Measurements from ENCODE around the gene RNU6-7. TPM values are rescaled to one million over a fixed set of nuclear protein-coding genes. Genes with fewer than 3 reads are reported as not detected.

The RNU6-7 gene
- total RNA-seq, 2 experiments from 2014 or later = not detected

DNA sequence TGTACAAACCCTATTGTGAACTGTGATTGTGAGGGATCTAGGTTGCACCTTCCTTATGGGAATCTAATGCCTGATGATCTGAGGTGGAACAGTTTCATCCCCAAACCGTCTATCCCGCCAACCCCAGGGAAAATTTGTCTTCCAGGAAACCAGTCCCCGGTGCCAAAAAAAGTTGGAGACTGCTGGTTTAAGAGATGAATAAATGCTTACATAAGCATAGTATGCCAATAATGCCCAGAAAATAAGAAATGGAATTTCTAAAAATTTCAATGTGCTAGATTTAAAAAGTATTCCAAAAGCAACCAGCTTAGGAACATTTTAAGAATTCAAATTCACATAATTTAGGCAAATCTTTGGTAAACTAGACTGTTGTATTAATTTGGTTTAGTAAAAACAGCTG, 6.6 kb downstream of the RNU6-7 start:
- intact Hi-C loops (cut with micrococcal nuclease) = loop anchor here (10.0 kb wide), 1 partner anchor 824 kb away; no protein-coding TSS in a partner anchor
- Mint-ChIP-seq H3K36me3 (ENCODE audit: low read depth) (no peaks in the 10 kb centered on the region), H3K4me1 (ENCODE audit: low read depth) (peaks cover 22% of the 10 kb centered on the region), H3K27ac (no peak overlapping the region), H3K27me3 (ENCODE audit: low read depth) (no peaks in the 10 kb centered on the region), H3K9me3 (no peaks in the 10 kb centered on the region), H3K4me3 (no peak overlapping the region)
- CTCF ChIA-PET = interaction anchor here (0.6 to 1.0 kb wide), 4 partner anchors 15 to 46 kb away, joined by 3 read pairs; no protein-coding TSS in a partner anchor
- DNase-seq = no peak

DNA sequence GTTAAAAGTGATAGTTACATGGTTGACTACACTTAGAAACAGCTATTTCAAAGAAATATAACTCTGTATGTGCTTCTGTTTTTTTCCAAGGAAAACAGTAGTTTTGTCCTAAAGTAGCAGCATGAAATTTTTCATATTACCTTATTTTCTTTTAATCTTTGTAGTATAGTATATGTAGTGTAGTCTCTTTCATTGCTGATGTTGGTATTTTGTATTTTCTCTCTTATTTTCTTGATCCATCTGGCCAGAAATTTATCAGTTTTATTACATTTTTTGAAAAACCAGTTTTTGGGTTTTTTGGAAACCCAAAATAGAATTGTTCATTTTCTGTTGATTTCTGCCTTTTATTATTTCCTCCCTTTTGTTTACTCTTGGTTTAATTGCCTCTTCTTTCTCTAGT, 7.6 kb downstream of the RNU6-7 start:
- Mint-ChIP-seq H3K4me1 (ENCODE audit: low read depth) (peaks cover 15% of the 10 kb centered on the region), H3K36me3 (ENCODE audit: low read depth) (no peaks in the 10 kb centered on the region), H3K27ac (no peak overlapping the region), H3K27me3 (ENCODE audit: low read depth) (no peaks in the 10 kb centered on the region), H3K9me3 (no peaks in the 10 kb centered on the region), H3K4me3 (no peak overlapping the region)
- CTCF ChIA-PET = interaction anchor here (1.0 to 1.4 kb wide), 3 partner anchors 16 to 44 kb away, joined by 3 to 6 read pairs (median 3); no protein-coding TSS in a partner anchor
- no peak for DNase-seq
- intact Hi-C loops (cut with micrococcal nuclease) = loop anchor here (10.0 kb wide), 1 partner anchor 825 kb away; no protein-coding TSS in a partner anchor

DNA sequence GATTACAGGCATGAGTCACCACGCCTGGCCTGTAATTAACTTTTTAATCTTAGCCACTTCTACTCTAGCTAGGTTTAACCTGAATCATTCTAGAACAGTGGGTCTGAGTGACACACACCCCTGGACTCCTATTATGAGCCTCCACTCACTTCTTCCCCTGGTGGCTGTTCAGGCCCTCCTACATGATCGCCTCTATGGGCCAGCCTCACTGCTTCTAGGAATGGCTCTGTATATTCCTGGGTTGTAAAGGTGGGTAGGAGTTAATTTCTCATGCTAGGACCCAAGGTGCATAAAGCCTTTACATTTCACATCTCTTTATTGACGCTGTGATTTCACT, 9.2 kb downstream of the RNU6-7 start:
- intact Hi-C loops (cut with micrococcal nuclease) = no loop called here
- no peaks in the 10 kb centered on the region for H3K9me3 Mint-ChIP-seq
- CTCF ChIA-PET = interaction anchor here (1.4 kb wide), 1 partner anchor 43 kb away, joined by 6 read pairs; no protein-coding TSS in a partner anchor
- no peaks in the 10 kb centered on the region for H3K27me3 Mint-ChIP-seq (ENCODE audit: low read depth)
- peaks cover 9% of the 10 kb centered on the region for H3K4me1 Mint-ChIP-seq (ENCODE audit: low read depth)
- H3K27ac Mint-ChIP-seq = no peak overlapping the region
- H3K4me3 Mint-ChIP-seq = no peak overlapping the region
- no peak for DNase-seq
- H3K36me3 Mint-ChIP-seq (ENCODE audit: low read depth) = no peaks in the 10 kb centered on the region

DNA sequence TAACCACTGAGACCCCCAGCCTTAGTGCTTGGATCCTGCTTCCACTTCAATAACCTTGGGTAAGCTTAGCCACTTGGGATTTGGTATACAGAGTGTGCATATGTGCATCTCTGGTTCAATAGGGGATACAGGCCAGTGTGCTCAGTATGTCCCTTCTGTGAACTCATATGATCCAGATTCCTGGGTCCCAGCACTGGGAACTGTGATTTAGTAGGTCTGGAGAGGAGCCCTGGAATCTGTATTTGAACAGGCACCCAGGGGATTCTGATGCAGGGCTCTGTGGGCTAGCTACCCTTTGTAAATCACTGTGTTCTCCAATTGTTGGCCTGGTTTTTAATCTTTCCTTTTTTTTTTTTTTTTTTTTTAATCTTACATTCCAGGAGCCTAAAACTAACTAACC, 11.0 kb downstream of the RNU6-7 start:
- H3K27me3 Mint-ChIP-seq (ENCODE audit: low read depth) = no peaks in the 10 kb centered on the region
- DNase-seq = no peak
- intact Hi-C loops (cut with micrococcal nuclease) = no loop called here
- no peaks in the 10 kb centered on the region for H3K9me3 Mint-ChIP-seq
- H3K4me3 Mint-ChIP-seq = no peak overlapping the region
- no peaks in the 10 kb centered on the region for H3K36me3 Mint-ChIP-seq (ENCODE audit: low read depth)
- no peaks in the 10 kb centered on the region for H3K4me1 Mint-ChIP-seq (ENCODE audit: low read depth)
- no peak overlapping the region for H3K27ac Mint-ChIP-seq
- CTCF ChIA-PET = interaction anchor here (0.6 to 2.0 kb wide), 2 partner anchors 10 to 40 kb away, joined by 3 to 4 read pairs; no protein-coding TSS in a partner anchor

DNA sequence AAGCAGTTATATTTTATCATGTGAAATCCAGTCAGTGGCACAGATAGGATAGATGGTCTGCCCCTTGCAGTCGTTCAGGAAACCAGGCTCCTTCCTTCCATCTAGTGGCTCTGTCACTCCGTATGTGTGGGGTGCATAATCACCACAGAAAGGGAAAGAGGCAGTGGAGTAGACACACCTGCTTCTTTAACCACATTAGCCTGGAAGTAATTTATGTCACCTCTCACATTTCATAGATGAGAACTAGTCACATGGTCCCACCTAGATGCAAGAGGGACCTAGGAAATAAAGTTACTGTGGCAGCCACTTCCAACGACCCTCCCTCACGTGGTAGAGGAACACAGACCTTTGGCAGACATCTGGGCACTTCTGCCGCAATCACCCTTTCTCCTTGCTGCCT, 15.5 kb downstream of the RNU6-7 start:
- Mint-ChIP-seq H3K9me3 (no peaks in the 10 kb centered on the region), H3K36me3 (ENCODE audit: low read depth) (no peaks in the 10 kb centered on the region), H3K4me1 (ENCODE audit: low read depth) (no peaks in the 10 kb centered on the region), H3K27ac (no peak overlapping the region), H3K27me3 (ENCODE audit: low read depth) (peaks cover 2% of the 10 kb centered on the region), H3K4me3 (no peak overlapping the region)
- no peak for DNase-seq
- CTCF ChIA-PET = no interaction called here
- intact Hi-C loops (cut with micrococcal nuclease) = no loop called here

DNA sequence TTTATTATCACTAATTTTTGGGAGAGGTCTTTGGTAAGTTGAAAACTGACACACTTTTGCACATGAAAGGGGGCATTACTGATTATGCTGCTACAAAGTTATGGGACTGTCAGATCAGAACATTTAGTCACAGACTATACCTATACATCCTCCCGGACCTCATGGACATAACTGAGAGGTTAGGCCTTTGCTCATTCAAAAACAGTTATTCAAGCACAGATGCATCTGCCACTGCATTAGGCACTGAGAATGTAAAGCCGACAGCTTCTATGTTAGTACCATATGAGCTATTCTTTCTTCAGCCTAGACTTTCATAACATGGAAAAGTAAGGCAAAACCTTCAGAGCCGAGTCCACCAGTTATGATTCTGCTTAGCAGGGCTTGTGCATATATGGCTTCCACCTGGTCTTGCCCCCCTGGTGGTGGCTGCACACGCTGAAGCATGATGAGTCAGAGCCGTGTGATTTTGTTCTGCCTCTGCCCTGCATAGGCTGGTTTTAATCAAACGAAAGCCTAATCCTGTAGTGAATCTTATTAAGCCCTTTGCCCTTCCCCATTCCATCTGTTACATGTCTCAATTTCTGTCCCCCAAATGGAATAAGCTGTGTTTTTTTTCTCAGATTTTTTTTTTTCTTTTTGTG, 23.0 kb downstream of the RNU6-7 start:
- CTCF ChIA-PET = interaction anchor here (1.0 to 2.0 kb wide), 3 partner anchors 16 to 27 kb away, joined by 3 to 8 read pairs (median 3); no protein-coding TSS in a partner anchor
- intact Hi-C loops (cut with micrococcal nuclease) = no loop called here
- no peaks in the 10 kb centered on the region for H3K27me3 Mint-ChIP-seq (ENCODE audit: low read depth)
- H3K9me3 Mint-ChIP-seq = no peaks in the 10 kb centered on the region
- no peaks in the 10 kb centered on the region for H3K36me3 Mint-ChIP-seq (ENCODE audit: low read depth)
- H3K4me1 Mint-ChIP-seq (ENCODE audit: low read depth) = peaks cover 2% of the 10 kb centered on the region
- H3K4me3 Mint-ChIP-seq = no peak overlapping the region
- DNase-seq = peak; percentile 25
- H3K27ac Mint-ChIP-seq = no peak overlapping the region

DNA sequence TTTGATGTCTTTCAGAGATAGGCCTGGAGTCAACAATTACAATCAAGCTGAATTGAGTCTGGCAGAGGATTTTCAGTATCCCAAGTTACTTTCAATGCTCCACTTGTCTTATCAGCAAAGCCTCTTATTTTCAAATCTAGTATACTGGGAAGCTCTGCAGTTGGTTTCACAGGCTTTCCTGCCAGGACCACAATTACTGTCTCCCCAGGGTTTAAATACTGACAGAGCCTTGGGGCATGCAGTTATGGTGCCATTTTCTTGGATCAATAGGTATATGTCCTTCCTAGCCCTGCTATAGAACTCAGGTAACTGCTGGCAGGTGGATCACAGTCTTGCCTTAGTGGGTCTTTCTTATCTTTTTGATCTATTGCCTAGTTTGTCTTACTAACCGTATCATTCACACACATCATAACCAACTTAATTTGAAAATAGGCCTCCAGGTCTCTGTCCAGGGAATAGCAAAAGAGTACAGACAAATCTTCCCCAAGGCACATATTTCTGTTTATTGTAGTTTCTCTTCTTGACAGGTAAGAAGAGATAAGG, 23.6 kb downstream of the RNU6-7 start:
- Mint-ChIP-seq H3K27ac (no peak overlapping the region), H3K27me3 (ENCODE audit: low read depth) (no peaks in the 10 kb centered on the region), H3K36me3 (ENCODE audit: low read depth) (no peaks in the 10 kb centered on the region), H3K4me1 (ENCODE audit: low read depth) (peaks cover 2% of the 10 kb centered on the region), H3K4me3 (no peak overlapping the region), H3K9me3 (no peaks in the 10 kb centered on the region)
- CTCF ChIA-PET = interaction anchor here (1.0 to 2.0 kb wide), 2 partner anchors 16 to 26 kb away, joined by 3 to 8 read pairs; no protein-coding TSS in a partner anchor
- no peak for DNase-seq
- intact Hi-C loops (cut with micrococcal nuclease) = no loop called here

DNA sequence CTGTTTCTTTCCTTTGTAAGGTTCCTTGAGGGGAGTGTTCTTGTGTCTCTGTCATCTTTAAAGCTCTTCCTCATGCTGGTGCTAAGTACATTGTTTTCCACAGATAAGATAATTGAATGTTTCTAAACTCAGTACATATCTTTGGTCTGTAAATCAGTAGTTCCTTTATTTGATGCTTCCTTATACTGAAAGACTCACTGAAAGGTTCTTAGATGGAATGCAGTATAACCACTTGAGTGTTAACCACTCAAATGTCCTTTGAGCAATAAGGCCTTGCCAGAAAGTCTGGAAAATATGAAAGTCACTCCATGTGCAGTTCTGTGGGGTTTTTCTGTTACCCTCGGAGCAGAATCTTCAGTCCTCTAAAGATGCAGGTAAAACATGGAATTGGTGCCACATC, 24.2 kb downstream of the RNU6-7 start:
- Mint-ChIP-seq H3K4me3 (no peak overlapping the region), H3K27ac (no peak overlapping the region), H3K36me3 (ENCODE audit: low read depth) (no peaks in the 10 kb centered on the region), H3K27me3 (ENCODE audit: low read depth) (no peaks in the 10 kb centered on the region), H3K4me1 (ENCODE audit: low read depth) (peaks cover 2% of the 10 kb centered on the region), H3K9me3 (no peaks in the 10 kb centered on the region)
- DNase-seq = no peak
- CTCF ChIA-PET = interaction anchor here (2.0 kb wide), 1 partner anchor 25 kb away, joined by 8 read pairs; no protein-coding TSS in a partner anchor
- intact Hi-C loops (cut with micrococcal nuclease) = no loop called here

DNA sequence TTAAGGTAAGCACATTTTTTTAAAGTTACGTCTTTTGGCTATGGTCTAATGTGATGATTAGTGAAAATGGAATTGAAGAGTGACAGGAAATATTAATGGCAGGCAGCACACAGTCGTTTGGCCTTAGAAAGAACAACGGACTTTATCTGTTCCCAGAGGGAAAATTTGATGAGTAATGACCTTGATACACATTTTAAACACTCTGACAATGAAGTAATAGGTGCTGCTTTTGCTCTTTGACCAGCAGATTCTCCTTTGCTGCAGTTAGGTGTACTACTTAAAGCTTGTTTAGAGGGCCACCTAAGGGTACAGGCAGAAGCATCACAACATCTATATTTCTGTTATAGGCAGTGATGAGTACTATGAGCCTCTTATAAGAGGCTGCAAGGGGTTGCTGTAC, 28.3 kb downstream of the RNU6-7 start:
- CTCF ChIA-PET = interaction anchor here (1.6 kb wide), 1 partner anchor 22 kb away, joined by 4 read pairs; no protein-coding TSS in a partner anchor
- peaks cover 1% of the 10 kb centered on the region for H3K9me3 Mint-ChIP-seq
- H3K27me3 Mint-ChIP-seq (ENCODE audit: low read depth) = no peaks in the 10 kb centered on the region
- DNase-seq = no peak
- H3K27ac Mint-ChIP-seq = no peak overlapping the region
- peaks cover 6% of the 10 kb centered on the region for H3K4me1 Mint-ChIP-seq (ENCODE audit: low read depth)
- H3K36me3 Mint-ChIP-seq (ENCODE audit: low read depth) = no peaks in the 10 kb centered on the region
- H3K4me3 Mint-ChIP-seq = no peak overlapping the region
- intact Hi-C loops (cut with micrococcal nuclease) = no loop called here

DNA sequence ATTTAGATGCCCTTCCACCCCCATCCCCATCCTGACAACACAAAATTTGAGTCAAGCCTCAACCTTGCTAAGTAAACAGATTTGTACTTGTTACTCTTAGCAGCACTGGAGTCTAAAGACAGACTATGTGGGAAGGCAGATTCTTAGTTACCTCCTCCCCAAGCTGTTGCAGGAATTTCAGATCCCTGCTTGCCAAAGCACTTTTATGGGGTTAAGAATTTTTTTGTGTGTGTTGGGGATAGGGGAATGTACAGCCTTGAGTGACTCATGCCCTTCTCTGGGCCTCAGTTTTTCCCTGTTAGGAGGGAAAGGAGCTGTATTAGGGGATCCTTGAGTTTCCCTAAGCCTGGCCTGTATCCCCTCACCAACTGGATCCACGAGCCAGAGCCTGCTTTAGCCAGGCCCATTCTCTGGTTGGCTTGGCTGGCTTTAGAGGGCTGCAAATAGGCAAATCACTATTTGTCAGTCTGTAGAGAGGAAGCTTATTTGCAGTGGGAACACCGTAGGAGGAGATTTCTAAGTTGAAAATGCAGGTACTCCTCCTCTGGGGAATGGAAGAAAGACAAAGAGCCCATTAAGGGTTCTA, 28.9 kb downstream of the RNU6-7 start:
- Mint-ChIP-seq H3K27me3 (ENCODE audit: low read depth) (no peaks in the 10 kb centered on the region), H3K4me3 (no peak overlapping the region), H3K36me3 (ENCODE audit: low read depth) (no peaks in the 10 kb centered on the region), H3K27ac (no peak overlapping the region), H3K4me1 (ENCODE audit: low read depth) (peaks cover 6% of the 10 kb centered on the region), H3K9me3 (peaks cover 2% of the 10 kb centered on the region)
- DNase-seq = no peak
- intact Hi-C loops (cut with micrococcal nuclease) = no loop called here
- CTCF ChIA-PET = interaction anchor here (1.6 kb wide), 1 partner anchor 22 kb away, joined by 4 read pairs; no protein-coding TSS in a partner anchor

DNA sequence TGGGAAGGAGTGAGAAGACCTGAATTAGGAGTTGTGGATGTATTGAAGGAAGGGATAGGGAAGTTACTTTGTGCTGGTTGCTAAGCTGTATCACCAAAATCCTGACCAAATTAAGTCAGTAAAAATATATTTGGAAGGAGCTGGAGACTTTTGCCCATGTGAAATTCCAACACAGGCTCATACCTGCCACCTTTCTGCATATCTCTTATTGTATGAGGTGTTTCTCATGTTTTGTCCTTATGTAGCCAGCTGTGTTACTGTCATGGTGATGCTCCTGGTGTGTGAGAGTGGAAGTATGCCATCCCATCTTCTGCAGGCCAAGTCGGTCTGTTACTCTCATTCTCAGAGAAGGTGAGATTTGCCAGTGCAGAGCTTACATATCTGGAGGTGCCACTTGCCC, 30.6 kb downstream of the RNU6-7 start:
- CTCF ChIA-PET = interaction anchor here (0.6 to 1.4 kb wide), 2 partner anchors 306 to 536 kb away, joined by 4 read pairs; no protein-coding TSS in a partner anchor

DNA sequence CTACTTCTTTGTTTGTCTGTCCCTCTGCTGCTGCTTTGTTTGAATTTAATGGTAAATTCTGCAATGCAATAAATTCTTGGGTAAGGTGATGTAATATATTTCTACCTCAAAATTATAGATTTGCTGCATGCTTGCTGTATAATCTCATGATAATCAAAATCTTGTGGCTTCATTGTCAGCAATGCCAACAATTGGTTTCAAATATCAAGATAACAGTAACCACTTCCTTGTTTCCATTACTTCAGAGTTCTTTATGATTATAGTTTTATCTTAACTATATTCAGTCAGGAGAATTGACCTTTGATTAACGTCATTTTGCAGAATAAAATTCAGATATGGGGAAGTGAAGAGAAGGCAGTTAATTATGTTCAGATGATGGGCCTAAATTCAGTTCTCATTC, 31.4 kb downstream of the RNU6-7 start:
- Mint-ChIP-seq H3K27ac (no peak overlapping the region), H3K4me1 (ENCODE audit: low read depth) (peaks cover 6% of the 10 kb centered on the region), H3K4me3 (no peak overlapping the region), H3K9me3 (peaks cover 4% of the 10 kb centered on the region), H3K36me3 (ENCODE audit: low read depth) (no peaks in the 10 kb centered on the region), H3K27me3 (ENCODE audit: low read depth) (no peaks in the 10 kb centered on the region)
- no peak for DNase-seq
- intact Hi-C loops (cut with micrococcal nuclease) = no loop called here
- CTCF ChIA-PET = interaction anchor here (1.4 kb wide), 1 partner anchor 307 kb away, joined by 4 read pairs; no protein-coding TSS in a partner anchor

More for the DNA sequence above, 30.6 kb downstream of the RNU6-7 start:
- Mint-ChIP-seq H3K4me3 (no peak overlapping the region), H3K9me3 (peaks cover 4% of the 10 kb centered on the region), H3K36me3 (ENCODE audit: low read depth) (no peaks in the 10 kb centered on the region), H3K4me1 (ENCODE audit: low read depth) (peaks cover 6% of the 10 kb centered on the region), H3K27ac (no peak overlapping the region), H3K27me3 (ENCODE audit: low read depth) (no peaks in the 10 kb centered on the region)
- no peak for DNase-seq
- intact Hi-C loops (cut with micrococcal nuclease) = no loop called here
